Right cardiac atrium (tissue), 5 donors: Measurements from ENCODE around the gene TRAPPC14. TPM values are rescaled to one million over a fixed set of nuclear protein-coding genes. Genes with fewer than 3 reads are reported as not detected.
"Not testable (repeated sequence)": the region's sequence is repeated elsewhere in the genome, so short reads cannot be mapped to it uniquely, and the experiment has no call there.

Source experiments
- ATAC-seq, 2 donors: fragments of 200-7000 bp; cut with Tn5 transposase; one replicate each; pipeline versions ENCODE4 v1.8.0 to v1.9.1; 2020; ENCODE audit warnings: moderate library complexity in 2 of 2, mild to moderate bottlenecking in 1 of 2
- DNase-seq, 3 donors: peaks; one replicate each; pipeline ENCODE4 v3.0.0-alpha.2; 2020
- H3K27ac ChIP-seq: one replicate; pipeline ENCODE4 v1.5.1; 2013; ENCODE audit warnings: mild to moderate bottlenecking, low read length, control low read depth, moderate library complexity
- H3K27me3 ChIP-seq: one replicate; pipeline ENCODE4 v1.6.1; 2013; ENCODE audit not compliant: control insufficient read depth, insufficient read depth
- H3K4me1 ChIP-seq: one replicate; pipeline ENCODE4 v1.6.1; 2013; ENCODE audit warnings: low read length; ENCODE audit not compliant: control insufficient read depth, insufficient read depth
- H3K4me3 ChIP-seq: one replicate; pipeline ENCODE4 v1.5.1; 2013; ENCODE audit warnings: low read length, control low read depth
- H3K9me3 ChIP-seq: one replicate; pipeline ENCODE4 v1.6.1; 2013; ENCODE audit warnings: low read length; ENCODE audit not compliant: control insufficient read depth
- WGBS: extraction: QIAGEN DNeasy Blood & Tissue Kit; methylation state at CpG from one replicate; pipeline ENCODE4 v1.1.7; 2013; 5-methylcytosine and 5-hydroxymethylcytosine counted together
- intact Hi-C, 4 donors: fragments of 100-400 bp; cut with DNase I; formaldehyde crosslinking; loops; one replicate each; pipeline versions ENCODE4 v1.11.0 to v1.14.0; 2022 to 2023
- polyA plus RNA-seq: library from polyadenylated mRNA; stranded (reverse); fragments of 200-250 nt; gene quantifications from one replicate; pipeline ENCODE4 v1.2.3, GENCODE V29; 2013
- total RNA-seq, 4 donors: library from RNA; stranded (reverse); fragmentation: NEBNext Ultra II Directional; extraction: Animal tissue kit (Norgen Biotek cat#: 25700); gene quantifications; one replicate each; pipeline ENCODE4 v1.2.1, GENCODE V29; 2021
- donor health status: healthy with polysubstance abuse.
- donor health status: DM: no; HTN: yes; CAD: no.
- donor health status: DM: no; HTN: no; CAD: no.
- donor health status: DM: no; HTN: yes; CAD: no; lungs with severe emphysema.
- donor health status: DM: yes; HTN: yes; CAD: no.

The TRAPPC14 gene
- total and polyA plus RNA-seq, 5 donors = 7.2 to 11.5 (median 9.5) TPM

- WGBS = 94% methylated on average over 1 of the region's 1 CpG
- H3K27ac ChIP-seq, H3K27me3 ChIP-seq, H3K9me3 ChIP-seq, H3K4me1 ChIP-seq, H3K4me3 ChIP-seq, DNase-seq, ATAC-seq: not testable (repeated sequence)
- intact Hi-C loops = loop anchor here in 1 of 4 donors (5.0 kb wide), 1 partner anchor 87 kb away; the partner anchor contains the start of gene PVRIG
Observed at GRCh38 chr7:100130220-100130607, 28.3 kb downstream of the TRAPPC14 start.

GRCh38 chr7:100128637-100128963, 29.9 kb downstream of the TRAPPC14 start:
- DNase-seq = no peak
- no peaks in the 10 kb centered on the region for H3K9me3 ChIP-seq
- intact Hi-C loops = loop anchor here in 1 of 4 donors (5.0 kb wide), 1 partner anchor 136 kb away; no protein-coding TSS in a partner anchor
- no peak overlapping the region for H3K27ac ChIP-seq
- no peak overlapping the region for H3K4me3 ChIP-seq
- no peak for ATAC-seq
- H3K27me3 ChIP-seq = no peaks in the 10 kb centered on the region
- 65% methylated on average over 1 of the region's 1 CpG for WGBS
- H3K4me1 ChIP-seq = no peaks in the 10 kb centered on the region

DNA sequence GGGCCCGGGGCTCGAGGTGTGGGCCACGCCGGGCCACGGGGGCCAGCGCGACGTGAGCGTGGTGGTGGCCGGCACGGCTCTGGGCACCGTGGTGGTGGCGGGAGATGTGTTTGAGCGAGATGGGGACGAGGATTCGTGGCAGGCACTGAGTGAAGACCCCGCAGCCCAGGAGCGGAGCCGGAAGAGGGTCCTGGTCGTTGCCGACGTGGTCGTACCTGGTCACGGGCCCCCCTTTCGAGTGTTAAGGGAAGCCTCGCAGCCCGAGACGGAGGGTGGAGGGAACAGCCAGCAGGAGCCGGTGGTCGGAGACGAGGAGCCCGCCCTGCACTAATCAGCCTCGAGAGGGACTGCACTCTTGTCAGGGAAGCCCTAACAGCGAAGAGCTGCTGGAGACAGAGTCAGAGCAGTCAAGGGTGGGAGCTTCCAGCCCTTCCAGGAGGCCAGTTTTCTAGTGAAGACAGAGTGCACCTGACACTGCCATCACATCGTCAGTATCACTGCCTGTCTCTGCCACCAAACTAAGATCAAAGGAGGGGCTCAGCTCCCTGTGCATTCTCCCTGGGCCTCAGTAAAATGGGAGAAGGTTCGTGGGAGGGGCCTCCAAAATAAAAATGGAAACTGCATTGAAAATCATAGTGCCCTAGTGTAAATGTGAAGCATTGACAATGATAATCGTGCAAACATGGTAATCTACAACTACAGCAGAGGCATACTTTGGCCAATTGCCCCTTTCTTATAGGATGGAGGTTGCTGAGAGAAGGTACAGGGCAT, 30.5 kb downstream of the TRAPPC14 start:
- H3K27ac ChIP-seq = no peak overlapping the region
- H3K4me1 ChIP-seq = no peaks in the 10 kb centered on the region
- ATAC-seq = peak; percentile 5 to 6
- 3% methylated on average over 37 of the region's 37 CpGs for WGBS
- no peaks in the 10 kb centered on the region for H3K9me3 ChIP-seq
- no peaks in the 10 kb centered on the region for H3K27me3 ChIP-seq
- peak in 2 of 3 donors; percentile 32 to 76 for DNase-seq
- H3K4me3 ChIP-seq = peak overlapping the region; percentile 84
- intact Hi-C loops = loop anchor here in 1 of 4 donors (5.0 kb wide), 1 partner anchor 136 kb away; no protein-coding TSS in a partner anchor

DNA sequence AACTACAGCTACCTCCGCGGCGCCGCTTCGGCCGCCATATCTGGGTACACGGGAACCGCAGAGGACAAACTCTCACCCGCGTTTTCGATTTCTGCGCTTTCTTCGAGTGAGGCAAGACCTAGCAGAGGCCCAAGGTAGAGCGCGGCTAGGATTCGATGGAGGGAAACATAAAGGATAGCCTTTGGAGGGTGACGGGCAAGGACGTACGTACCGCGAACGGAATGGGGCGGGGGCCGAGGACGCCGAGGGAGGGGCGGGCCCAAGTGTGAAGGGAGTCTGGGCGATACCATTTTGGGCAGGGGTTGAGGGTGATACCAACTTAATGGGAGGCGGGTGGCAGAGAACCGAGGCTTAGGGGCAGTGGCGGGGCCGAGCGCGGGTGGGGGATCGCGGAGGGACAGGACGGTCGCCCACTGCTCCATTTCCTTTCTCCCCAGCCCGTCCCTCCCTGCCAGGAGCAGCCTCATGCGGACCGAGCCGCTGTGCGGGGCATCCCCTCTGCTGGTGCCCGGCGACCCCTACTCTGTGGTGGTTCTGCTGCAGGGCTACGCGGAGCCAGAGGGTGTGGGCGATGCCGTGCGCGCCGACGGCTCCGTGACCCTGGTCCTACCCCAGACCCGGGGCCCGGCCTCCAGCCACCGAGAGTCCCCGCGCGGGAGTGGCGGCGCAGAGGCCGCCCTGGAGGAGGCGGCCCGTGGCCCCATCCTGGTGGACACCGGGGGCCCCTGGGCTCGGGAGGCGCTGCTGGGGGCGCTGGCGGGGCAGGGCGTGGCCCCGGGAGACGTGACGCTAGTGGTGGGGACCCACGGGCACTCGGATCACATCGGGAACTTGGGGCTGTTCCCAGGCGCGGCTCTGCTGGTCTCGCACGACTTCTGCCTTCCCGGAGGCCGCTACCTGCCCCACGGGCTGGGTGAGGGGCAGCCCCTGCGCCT, 31.3 kb downstream of the TRAPPC14 start, which contains the start of gene MBLAC1:
Gene MBLAC1 (plus strand): TSS at position 37 of the 935 bp plus-strand sequence. CDS start 429 bp downstream, at position 466.
- DNase-seq (peak; percentile 91 to 95 (median 93)), ATAC-seq (peak; percentile 95)
- Histone ChIP-seq H3K9me3 (no peaks in the 10 kb centered on the region), H3K4me1 (no peaks in the 10 kb centered on the region), H3K27me3 (no peaks in the 10 kb centered on the region), H3K27ac (peak within 1 kb of the TSS; percentile 99), H3K4me3 (peak within 1 kb of the TSS; percentile 84)
- under 1% methylated on average over 85 of the region's 85 CpGs for WGBS
- intact Hi-C loops = loop anchor here in 1 of 4 donors (5.0 kb wide), 1 partner anchor 135 kb away; no protein-coding TSS in a partner anchor

DNA sequence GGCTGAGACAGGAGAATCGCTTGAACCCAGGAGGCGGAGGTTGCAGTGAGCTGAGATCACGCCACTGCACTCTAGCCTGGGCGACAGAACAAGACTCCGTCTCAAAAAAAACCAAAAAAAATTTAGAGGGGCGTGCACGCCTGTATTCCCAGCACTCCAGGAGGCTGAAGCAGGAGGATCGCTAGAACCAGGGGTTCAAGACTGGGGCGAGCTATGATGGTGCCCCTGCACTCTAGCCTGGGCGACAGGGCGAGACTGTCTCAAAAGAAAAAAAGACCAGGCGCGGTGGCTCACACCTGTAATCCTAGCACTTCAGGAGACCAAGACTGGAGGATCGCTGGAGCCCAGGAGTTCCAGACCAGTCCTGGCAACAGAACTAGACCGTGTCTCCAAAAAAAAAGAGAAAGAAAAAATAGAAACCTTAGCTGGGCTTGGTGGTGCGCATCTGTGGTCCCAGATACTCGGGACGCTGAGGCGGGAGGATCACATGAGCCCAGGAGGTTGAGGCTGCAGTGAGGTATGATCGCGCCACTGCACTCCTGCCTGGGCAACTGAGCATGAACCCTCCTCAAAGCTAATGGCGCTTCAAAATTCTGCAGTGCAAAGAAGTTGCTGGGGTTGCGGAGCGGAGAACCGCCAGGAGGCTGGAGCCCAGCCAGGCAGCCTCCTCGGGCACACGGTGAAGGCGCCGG, 32.1 kb downstream of the TRAPPC14 start:
- H3K4me3 ChIP-seq = peak overlapping the region; percentile 84
- 19% methylated on average over 29 of the region's 29 CpGs for WGBS
- H3K27me3 ChIP-seq = no peaks in the 10 kb centered on the region
- no peaks in the 10 kb centered on the region for H3K4me1 ChIP-seq
- ATAC-seq = peak; percentile 19 to 29
- no peaks in the 10 kb centered on the region for H3K9me3 ChIP-seq
- DNase-seq = no peak
- H3K27ac ChIP-seq = peak overlapping the region; percentile 99
- intact Hi-C loops = loop anchor here in 1 of 4 donors (5.0 kb wide), 1 partner anchor 134 kb away; no protein-coding TSS in a partner anchor

GRCh38 chr7:100124301-100125230, 34.0 kb downstream of the TRAPPC14 start:
- H3K4me1 ChIP-seq = peaks cover 6% of the 10 kb centered on the region
- WGBS = 69% methylated on average over 4 of the region's 4 CpGs
- no peak overlapping the region for H3K27ac ChIP-seq
- no peaks in the 10 kb centered on the region for H3K27me3 ChIP-seq
- no peak overlapping the region for H3K4me3 ChIP-seq
- ATAC-seq (no peak), DNase-seq (no peak)
- H3K9me3 ChIP-seq = no peaks in the 10 kb centered on the region
- intact Hi-C loops = loop anchor here in 1 of 4 donors (5.0 kb wide), 1 partner anchor 132 kb away; no protein-coding TSS in a partner anchor

- intact Hi-C loops = no loop called here
- 97% methylated on average over 1 of the region's 1 CpG for WGBS
- Histone ChIP-seq H3K27me3 (no peaks in the 10 kb centered on the region), H3K4me3 (no peak overlapping the region), H3K4me1 (peaks cover 6% of the 10 kb centered on the region), H3K9me3 (no peaks in the 10 kb centered on the region), H3K27ac (no peak overlapping the region)
- no peak for ATAC-seq
- peak in 1 of 3 donors; percentile 24 for DNase-seq
Observed at GRCh38 chr7:100122568-100122967, 36.0 kb downstream of the TRAPPC14 start.

DNA sequence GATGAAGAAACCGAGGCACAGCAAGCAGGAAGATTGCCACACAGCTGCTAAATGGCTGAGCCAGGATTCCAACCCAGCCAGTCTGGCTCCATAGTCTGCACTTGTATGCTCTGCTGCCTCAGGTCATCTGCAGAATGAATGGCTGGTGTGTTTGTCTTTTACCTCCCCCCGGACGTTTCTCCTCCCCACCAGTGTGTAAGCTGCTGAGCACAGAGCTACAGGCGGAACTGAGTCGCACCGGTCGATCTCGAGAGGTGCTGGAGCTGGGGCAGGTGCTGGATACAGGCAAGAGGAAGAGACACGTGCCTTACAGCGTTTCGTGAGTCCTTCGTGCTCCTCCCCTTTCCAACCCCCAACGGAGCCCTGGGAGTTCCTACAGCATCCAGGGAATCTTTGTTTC, 36.5 kb downstream of the TRAPPC14 start:
- intact Hi-C loops = no loop called here
- WGBS = 72% methylated on average over 13 of the region's 13 CpGs
- H3K27me3 ChIP-seq = no peaks in the 10 kb centered on the region
- no peak overlapping the region for H3K4me3 ChIP-seq
- H3K9me3 ChIP-seq = no peaks in the 10 kb centered on the region
- H3K27ac ChIP-seq = no peak overlapping the region
- no peak for ATAC-seq
- H3K4me1 ChIP-seq = peaks cover 6% of the 10 kb centered on the region
- DNase-seq = peak in 1 of 3 donors; percentile 34

GRCh38 chr7:100120733-100121036, 37.8 kb downstream of the TRAPPC14 start:
- Histone ChIP-seq H3K4me3 (no peak overlapping the region), H3K27ac (no peak overlapping the region), H3K4me1 (peaks cover 6% of the 10 kb centered on the region), H3K27me3 (no peaks in the 10 kb centered on the region), H3K9me3 (no peaks in the 10 kb centered on the region)
- intact Hi-C loops = no loop called here
- peak in 1 of 3 donors; percentile 32 for DNase-seq
- ATAC-seq = no peak
- WGBS = 20% methylated on average over 1 of the region's 1 CpG
